OCI-LY7 (cell line): ENCODE data around the gene TLE4.

ENCODE experiments used
- EZH2phosphoT487 ChIP-seq: fragments of 200-600 bp; sonication (generic); IDR thresholded peaks from 2 replicates; pipeline ENCODE4 v1.6.1; 2018; ENCODE audit warnings: low read depth, borderline replicate concordance, mild to moderate bottlenecking, mixed run types, antibody characterized with exemption, low read length, moderate library complexity, mixed read lengths
- TF ChIP-seq, protein P1 (sequence below): fragments of 200-600 bp; sonication (generic); conservative IDR thresholded peaks from 2 replicates; pipeline ENCODE4 v1.5.1; 2014; ENCODE audit warnings: mild to moderate bottlenecking, antibody characterized with exemption, low read length, moderate library complexity, mixed read lengths

DNA sequence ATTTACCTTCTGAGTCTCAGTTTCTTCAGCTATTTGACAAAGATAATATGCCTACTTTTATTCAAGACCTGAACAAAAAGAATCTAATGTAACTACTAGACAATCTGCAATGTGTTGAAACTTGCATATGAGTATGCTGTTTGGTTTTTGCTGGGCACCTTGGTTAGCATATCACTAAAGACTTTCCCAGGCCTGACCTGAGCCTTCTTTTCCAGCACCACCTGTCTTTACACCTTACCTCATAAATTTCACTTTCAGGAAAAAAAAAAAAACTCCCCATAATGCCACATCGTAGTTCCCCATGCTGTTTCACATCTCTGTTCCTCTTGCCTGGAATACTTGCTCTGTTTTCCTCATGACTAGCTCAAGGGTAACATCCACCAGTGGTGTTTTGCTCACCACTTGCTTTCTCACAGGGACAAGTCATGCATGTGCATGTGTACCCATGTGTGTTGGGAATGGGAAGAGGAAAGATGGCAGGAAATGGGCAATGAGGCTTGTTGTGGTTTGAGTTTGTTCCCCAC is 45.6 kb upstream of the TLE4 start:
- TF ChIP-seq, protein P1, sequence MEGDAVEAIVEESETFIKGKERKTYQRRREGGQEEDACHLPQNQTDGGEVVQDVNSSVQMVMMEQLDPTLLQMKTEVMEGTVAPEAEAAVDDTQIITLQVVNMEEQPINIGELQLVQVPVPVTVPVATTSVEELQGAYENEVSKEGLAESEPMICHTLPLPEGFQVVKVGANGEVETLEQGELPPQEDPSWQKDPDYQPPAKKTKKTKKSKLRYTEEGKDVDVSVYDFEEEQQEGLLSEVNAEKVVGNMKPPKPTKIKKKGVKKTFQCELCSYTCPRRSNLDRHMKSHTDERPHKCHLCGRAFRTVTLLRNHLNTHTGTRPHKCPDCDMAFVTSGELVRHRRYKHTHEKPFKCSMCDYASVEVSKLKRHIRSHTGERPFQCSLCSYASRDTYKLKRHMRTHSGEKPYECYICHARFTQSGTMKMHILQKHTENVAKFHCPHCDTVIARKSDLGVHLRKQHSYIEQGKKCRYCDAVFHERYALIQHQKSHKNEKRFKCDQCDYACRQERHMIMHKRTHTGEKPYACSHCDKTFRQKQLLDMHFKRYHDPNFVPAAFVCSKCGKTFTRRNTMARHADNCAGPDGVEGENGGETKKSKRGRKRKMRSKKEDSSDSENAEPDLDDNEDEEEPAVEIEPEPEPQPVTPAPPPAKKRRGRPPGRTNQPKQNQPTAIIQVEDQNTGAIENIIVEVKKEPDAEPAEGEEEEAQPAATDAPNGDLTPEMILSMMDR, result no peak
- no peak for TF ChIP-seq EZH2phosphoT487
